GM19240 (cell line): Measurements from ENCODE around the gene FBXL12.
"Not testable (repeated sequence)": the region's sequence is repeated elsewhere in the genome, so short reads cannot be mapped to it uniquely, and the experiment has no call there.

Source experiments
- DNase-seq: peaks from one replicate; pipeline ENCODE4 v3.0.0; 2011; ENCODE audit warnings: low spot score; ENCODE audit not compliant: insufficient read length

Gene FBXL12

DNA sequence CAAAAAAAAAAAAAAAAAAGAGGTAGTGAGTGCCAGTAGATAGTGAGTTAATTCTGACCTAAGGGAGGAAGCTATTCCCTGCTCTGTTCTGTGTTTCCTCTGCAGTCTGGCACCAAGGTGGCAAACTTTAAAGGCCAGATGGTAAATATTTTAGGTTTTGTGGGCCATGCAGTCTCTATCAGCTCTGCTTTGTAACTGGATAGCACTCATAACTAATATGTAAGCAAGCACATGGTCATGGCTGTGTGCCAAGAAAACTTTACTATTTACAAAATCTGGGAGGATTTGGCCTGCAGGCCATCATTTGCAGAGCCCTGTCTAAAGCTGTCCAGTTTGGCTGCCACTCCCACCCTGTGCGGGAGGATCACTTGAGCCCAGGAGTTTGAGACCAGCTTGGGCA lies 20.5 kb upstream of the FBXL12 start:
- DNase-seq = no peak

DNA sequence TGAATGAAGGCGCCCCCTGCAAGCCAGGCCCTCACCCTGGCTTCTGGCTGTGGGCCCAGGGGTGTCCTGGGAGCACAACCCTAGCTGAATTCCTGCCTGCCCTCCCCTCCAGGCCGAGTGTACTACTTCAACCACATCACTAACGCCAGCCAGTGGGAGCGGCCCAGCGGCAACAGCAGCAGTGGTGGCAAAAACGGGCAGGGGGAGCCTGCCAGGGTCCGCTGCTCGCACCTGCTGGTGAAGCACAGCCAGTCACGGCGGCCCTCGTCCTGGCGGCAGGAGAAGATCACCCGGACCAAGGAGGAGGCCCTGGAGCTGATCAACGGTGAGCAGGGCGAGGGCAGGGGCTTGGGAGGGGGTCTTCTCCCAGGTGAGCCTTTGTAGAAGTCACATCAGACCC lies 19.4 kb upstream of the FBXL12 start:
- DNase-seq = no peak

DNA sequence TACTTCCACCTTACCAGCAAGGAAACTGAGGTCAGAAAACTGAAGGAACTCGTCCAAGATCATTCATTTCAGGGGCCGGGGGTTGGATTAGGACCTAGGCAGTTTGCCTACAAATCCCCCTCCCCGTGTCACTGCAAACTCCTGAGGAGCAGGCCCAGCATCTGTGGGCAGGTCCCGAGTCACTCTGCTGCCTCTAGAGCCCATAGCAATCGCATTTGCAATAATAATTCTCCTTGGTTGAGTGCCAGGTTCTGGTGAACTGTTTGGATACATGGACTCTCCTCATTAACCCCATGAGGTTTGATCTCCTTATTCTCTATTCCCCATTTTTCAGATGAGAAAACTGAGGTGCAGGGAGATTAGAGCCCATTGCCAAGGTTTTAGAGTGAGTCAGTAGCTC lies 17.1 kb upstream of the FBXL12 start:
- DNase-seq = no peak

DNA sequence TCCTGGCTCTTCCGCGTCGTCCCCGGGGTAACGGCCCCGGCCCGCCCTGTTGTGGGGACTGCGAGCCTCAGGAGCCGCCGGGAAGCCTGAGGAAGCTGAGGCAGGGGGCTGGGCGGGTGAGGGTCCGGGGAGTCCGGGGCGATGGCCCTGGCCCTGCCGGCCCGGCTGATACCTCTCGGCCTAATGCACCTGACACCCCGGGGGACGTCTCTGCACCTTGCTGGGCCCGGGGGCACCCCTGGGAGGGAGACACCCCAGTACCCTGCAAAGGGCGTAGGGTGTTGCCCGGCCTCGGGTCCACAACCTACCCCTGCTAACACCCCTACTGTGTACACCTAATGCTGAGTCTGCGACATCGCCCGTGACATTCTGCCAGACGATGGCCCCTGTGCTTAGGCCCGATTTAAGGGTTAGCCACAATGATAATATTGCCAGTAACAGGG lies 16.6 kb upstream of the FBXL12 start:
- no peak for DNase-seq

DNA sequence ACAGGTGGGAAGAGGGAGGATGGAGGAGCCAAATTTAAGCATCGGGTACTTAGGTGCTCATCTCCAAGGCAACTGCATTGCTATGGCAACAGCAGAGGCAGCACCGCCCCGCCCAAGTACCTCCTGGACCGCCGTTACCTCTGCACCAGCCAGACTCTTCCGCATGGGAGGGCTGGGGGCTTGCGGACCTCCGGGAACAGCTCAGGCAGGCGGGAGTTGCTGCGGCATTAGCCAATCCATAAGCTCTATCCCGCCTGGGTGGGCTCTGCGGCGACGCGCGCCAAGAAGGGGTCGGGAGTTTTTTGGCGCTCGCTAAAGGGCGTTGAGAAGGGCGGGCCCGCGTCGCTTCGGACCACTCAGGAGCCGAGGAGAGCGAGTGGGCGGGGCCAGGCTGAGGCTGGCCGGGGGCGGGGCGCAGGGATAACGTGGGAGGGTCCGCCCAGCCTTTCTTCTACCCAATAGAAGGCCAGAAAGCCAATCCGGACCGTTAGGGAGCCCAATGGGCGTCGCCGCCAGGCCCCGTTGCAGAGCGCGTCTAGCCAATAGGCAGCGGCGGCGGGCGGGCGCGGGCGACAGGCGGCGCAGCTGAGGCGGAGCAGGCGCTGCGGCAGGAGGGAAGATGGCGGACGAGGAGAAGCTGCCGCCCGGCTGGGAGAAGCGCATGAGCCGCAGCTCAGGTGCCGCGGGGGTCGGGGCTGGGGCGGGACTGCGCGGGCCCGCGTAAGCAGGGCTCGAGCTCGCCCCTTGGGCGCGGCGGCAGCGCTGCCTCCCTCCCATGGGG lies 16.0 kb upstream of the FBXL12 start, which contains the start of gene PIN1:
Gene PIN1 (plus strand): TSS at position 593 of the 781 bp plus-strand sequence. CDS start 27 bp downstream, at position 620.
- peak; percentile 96 for DNase-seq

GRCh38 chr19:9834307-9834725 lies 15.4 kb upstream of the FBXL12 start:
- no peak for DNase-seq

DNA sequence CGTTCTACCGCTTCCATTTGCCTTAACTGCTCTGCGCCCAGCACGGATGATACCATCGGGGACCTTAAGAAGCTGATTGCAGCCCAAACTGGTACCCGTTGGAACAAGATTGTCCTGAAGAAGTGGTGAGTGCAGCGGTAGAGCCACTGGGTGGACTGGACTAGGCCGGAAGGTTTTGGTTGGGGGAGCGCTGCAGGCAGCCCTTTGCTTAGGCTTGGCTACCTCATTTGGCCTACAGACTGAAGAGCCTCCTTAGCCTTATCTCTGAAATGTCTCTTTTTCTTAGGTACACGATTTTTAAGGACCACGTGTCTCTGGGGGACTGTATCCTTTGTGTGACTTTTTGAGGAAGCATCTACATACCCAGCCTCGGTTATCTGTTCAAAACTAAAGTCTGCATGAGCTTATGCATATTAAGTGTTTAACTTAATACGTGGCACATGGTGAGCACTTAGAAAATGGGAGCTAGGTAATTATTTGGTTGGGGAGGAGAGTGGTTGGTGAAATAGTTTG lies 9.7 kb upstream of the FBXL12 start:
- DNase-seq = no peak

GRCh38 chr19:9827289-9828238 lies 8.7 kb upstream of the FBXL12 start, which contains the start of gene UBL5:
Gene UBL5 (plus strand): TSS chr19:9827918. CDS start chr19:9828338, 420 bp downstream.
- peak; percentile 69 for DNase-seq

DNA sequence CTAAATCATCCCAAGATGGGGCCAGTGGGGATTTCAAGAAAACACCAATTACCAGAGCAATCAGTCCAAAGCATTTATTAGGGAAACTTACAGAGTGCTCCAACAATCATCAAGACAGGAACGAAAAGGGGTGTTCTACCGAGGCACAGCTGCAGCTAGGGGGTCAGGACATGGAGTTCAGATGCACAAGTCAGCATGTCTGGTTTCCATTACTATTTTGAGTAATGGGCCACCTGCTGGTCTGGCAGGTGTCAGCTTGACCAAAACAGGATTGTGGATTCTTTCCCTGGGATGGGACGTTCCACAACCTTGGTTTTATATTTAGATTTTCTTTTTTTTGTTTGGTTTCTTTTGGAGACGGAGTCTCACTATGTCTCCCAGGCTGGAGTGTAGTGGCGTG lies 4.9 kb upstream of the FBXL12 start:
- DNase-seq = no peak

DNA sequence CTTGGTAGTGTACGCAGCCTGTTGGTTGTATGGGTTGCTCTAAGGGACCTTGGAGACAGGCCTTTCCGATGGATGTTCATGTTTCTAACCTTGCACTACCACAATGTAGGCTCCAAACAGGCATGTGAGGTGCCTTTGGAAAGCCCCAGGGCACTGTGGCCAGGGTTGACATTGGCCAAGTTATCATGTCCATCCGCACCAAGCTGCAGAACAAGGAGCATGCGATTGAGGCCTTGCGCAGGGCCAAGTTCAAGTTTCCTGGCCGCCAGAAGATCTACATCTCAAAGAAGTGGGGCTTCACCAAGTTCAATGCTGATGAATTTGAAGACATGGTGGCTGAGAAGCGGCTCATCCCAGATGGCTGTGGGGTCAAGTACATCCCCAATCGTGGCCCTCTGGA lies 1.2 kb upstream of the FBXL12 start:
- DNase-seq = not testable (repeated sequence)

DNA sequence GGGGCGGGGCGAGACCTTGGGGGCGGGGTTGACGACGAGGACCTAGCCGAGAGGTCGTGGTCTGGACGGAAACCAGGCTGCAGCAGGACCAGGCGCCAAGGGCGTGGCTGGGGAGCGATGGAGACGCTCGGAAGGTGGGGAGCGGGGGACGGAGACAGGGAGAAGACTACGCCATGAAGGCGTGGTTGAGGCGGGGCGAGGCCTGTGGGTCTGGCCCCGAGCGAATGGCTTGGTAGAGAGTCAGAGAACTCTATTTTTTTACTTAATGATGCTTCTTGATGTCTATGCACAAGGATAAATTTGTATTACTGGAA lies 674 bp upstream of the FBXL12 start:
- peak; percentile 80 for DNase-seq

DNA sequence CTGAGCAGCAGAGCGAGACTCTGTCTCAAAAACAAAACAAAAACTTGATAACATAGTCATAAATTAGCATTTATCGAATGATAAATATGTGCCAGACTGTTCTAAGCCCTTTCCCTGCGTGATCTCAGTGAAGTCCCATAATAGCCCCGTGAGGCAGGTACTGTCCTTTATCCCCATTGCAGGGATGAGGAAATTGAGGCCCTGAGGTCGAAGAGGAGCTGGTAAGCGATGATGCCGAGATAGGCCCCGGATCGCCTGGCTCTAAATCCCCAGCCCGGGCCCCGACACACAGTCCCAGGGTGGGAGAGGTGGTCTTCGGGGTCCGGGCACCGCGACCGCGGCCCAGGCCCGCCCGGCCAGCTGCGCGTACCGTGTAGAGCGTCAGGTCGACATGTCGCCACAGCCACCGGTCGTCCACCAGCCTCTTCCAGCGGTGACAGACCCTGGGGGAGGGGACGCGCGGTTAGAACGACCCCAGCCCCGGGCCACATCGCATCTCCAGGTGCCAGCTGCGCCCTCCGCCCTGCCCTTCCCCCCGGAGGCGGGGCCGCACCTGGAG lies 625 bp downstream of the FBXL12 start:
- DNase-seq = no peak

DNA sequence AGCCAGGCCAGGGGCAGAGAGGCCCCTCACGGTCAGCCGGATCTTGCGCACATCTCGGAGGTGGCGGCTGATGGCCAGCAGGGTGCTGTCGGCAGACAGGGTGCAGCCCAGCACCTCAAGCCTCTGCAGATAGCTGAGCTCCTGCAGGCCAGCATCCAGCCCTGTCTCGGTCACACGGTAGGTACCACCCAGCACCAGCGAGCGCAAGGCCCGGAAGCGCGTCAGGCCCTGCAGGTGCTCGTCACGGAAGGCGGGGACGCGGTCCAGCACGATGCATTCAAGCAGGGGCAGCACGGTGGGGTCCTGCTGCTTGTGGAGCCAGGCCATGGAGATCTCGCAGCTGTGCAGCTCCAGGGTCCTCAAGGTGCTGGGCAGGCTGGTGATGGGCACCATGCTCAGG lies 7.7 kb downstream of the FBXL12 start:
- DNase-seq = no peak

GRCh38 chr19:9808855-9809824 lies 9.7 kb downstream of the FBXL12 start:
- DNase-seq = no peak

- no peak for DNase-seq
Observed at GRCh38 chr19:9806803-9807202, 12.1 kb downstream of the FBXL12 start.

DNA sequence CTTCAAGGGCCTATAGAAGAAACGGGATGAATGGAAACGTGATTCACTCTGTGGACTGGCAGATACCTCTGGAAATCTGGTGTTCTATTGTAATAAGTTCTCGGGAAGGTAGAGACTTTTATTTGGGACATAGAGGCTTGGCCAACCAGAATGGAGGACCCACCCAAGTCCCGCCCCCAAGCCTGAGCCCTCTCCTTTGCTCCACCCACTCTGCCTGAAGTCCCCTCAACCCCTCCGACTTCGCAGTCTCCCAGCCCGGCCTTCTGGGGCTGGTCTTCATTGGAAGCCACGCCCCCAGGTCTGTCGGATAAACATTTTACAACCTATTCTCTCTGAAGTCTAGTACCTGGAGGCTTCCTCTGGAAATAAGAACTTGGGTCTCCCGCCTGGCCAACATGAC lies 16.9 kb downstream of the FBXL12 start:
- DNase-seq = no peak

- no peak for DNase-seq
Observed at GRCh38 chr19:9799162-9799561, 19.7 kb downstream of the FBXL12 start.

DNA sequence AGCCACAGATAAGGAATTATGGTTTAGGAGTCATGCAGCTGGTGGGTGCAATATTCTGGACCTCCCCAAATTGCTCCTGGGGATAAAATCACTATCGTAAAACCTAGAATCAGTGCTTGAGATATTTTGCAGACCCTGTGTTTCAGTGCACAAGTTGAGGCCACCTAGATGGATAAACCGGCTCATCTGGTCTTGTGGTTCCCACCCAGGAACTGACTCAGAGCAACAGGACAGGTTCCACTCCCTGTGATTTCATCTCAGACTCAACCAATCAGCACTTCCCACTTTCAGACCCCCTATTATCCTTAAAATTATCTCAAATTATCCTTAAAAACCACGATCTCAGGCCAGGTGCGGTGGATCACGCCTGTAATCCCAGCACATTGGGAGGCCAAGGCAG lies 21.0 kb downstream of the FBXL12 start:
- DNase-seq = no peak

- DNase-seq = peak; percentile 44
Observed at GRCh38 chr19:9796113-9796773, 22.6 kb downstream of the FBXL12 start.

DNA sequence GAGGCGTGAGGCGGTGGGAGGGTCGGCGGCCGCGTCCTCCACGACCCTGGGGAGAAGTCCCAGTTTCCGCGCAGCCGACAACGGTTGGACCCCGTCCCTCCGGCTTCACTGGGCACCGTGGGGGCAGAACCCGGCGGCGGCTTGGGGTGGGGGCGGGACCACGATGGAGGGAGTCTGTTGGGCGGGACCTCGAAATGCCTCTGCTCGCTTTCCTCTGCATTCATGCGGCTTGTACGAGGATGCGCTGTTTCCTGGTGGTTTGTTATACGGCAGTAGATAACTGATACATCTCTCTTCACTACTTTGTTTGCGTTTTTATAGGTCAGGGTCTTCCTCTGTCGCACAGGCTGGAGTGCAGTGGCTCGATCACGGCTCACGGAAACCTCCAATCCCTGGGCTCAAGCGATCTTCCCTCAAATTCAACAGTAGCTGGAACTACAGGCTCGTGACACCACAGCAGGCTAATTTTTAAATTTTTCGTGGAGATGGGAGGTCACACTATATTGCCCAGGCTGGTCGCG lies 25.7 kb downstream of the FBXL12 start:
- DNase-seq = no peak
